ENCODE data around the gene MACC1. TPM values are rescaled to one million over a fixed set of nuclear protein-coding genes. Genes with fewer than 3 reads are reported as not detected.

MACC1 gene
- total RNA-seq, 1 experiment from 2014 or later = 9.4 TPM

DNA sequence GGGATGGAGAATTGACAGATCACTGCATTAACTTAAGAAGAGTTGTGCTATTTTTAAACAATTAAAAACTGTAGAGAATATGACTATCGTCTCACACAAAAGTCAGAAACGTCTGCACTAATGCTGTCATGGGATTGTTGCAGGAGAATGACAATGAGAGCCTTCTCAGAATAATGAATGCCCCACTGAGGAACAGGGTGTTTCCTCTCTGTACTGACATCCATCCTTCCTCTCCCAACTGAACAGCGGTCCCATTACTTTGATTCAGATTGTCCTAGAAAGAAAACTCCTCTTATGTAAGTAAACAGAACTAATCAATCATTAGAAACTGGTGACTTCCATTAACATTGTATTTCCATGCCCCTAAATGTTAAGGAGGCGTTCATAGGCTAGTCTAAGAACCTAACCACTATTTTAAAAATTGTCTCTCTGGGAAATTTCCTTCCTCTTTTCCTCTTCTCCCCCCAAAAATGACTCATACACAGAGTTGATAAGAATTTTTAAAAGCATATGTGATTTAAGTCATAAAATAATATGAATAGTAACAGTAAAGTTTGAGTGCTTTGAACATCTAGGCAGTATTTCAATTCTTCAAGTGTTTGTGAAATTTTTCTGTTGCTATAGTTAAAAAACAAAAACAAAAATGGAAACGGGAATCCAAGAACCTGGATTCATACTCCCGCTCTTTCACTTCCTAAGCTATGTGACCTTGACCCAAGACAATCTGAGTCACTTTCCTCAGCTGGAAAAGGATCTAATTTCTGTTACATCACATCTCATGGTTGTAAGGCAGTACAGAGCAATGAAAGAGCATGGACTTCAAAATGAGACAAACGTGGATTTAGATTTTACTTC is 12.7 kb upstream of the MACC1 start:
- peak; percentile 90 for DNase-seq (ENCODE audit: extremely low read depth, low read depth)

DNA sequence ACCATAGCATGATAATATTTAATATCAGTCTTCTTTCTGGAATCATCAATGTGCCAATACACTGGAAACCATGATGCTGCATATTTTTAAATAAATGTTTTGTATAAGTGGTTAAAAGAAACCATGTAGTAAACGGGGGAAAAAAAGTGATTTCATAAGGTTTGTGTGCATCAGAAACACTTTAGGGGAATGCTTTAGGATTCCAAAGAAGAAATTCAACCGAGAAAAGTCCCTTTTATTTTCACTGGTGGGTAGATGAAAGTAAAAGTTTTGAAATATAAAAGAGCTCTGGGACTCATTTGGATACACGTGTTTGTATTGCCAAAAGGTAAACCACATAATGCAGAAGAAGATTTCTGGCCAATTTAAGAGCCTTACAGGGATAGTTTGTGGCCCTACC is 11.9 kb upstream of the MACC1 start:
- no peak for DNase-seq (ENCODE audit: extremely low read depth, low read depth)

DNA sequence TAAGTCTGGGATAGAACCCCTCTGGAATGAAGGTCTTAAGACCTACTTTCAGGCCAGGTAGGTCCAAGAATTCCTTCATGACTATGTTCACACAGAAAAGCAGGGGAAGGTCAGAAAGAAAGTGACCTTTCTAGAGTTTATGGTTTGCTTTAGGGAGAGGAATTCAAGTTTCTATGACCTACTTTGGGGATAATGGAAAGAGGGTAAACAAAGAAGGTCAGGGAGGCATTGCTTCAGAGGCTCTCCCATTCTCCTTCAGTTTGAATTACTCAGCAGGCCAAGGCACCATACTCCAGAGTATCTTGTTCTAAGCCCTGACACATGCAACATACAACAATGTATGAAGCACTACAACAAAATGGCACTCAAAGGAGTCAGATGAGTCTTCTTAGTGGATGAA is 11.5 kb upstream of the MACC1 start:
- DNase-seq (ENCODE audit: extremely low read depth, low read depth) = no peak

DNA sequence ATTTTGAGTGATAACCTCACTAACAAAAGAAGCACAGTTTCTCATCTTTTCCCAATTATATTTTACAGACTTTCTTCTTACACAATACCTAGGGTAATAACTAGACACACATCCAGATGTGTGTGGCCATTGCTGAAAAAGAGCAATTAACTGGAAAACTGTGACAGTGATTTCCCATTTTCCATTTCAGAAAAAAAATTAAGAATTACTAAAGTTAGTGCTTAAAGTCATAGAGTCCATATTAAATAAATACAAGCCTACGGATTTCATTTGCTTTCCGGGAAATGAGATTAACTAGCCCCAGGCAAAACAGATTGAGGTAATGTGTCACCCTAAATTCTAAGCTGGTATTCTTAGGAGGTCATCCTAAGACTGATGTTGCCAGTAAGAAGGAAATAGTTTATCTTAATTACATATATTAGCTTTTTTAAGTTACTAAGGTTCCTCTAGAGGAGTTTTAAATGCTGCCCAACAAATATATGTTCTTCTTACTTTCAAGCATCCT is 10.2 kb upstream of the MACC1 start:
- no peak for DNase-seq (ENCODE audit: extremely low read depth, low read depth)

DNA sequence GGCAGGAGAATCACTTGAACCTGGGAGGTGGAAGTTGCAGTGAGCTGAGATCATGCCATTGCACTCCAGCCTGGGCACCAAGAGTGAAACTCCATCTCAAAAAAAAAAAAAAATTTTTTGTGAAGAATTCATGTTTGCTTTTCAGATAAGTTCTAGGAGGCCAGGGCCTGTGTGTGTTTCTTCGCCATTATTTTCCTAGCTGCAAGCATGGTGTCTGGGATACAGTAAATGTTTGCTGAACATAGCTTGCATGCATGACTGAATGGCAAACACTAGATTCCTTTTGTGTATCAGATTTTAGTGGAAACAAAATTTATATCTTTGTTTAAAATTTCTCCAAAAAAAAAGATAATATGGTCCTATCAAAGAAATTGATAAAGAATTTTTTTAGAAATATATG is 9.7 kb upstream of the MACC1 start:
- no peak for DNase-seq (ENCODE audit: extremely low read depth, low read depth)

DNA sequence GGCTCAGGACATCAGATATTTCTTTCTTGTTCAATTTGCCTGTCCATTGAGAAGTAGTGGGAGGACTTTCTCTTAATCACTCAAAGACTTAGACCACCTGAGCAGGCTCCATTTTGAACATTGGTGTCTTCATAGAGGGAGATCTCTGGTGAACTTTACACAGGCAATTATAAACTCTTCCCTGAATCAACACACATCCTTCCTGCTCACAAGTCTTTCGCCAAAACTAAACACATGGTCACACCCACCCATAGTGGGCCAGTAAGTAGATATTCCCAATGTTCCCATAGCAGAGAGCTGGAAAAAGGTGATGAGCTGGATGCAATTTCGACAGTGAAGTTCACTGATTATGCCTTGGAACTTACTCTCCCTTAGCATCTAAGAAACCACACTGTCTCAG is 8.2 kb upstream of the MACC1 start:
- no peak for DNase-seq (ENCODE audit: extremely low read depth, low read depth)

DNA sequence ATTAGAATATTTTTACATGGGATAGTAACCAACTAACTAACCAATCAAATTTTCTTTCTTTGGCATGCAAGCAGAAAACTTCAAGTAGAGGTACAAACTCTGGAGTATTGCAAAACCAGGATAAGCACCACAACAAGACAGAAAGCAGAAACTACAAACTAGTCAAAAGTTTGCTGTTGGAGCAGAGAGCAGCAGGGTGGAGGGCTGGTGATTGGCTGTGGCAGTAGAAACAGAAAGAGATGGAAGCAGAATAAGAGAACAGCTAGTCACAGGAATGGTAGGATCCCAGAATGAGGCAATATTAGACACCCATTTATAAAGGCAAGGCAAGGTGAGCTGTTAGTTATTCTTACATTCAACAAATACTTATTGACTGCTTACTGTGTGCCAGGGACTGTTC is 6.8 kb upstream of the MACC1 start:
- DNase-seq (ENCODE audit: extremely low read depth, low read depth) = no peak

DNA sequence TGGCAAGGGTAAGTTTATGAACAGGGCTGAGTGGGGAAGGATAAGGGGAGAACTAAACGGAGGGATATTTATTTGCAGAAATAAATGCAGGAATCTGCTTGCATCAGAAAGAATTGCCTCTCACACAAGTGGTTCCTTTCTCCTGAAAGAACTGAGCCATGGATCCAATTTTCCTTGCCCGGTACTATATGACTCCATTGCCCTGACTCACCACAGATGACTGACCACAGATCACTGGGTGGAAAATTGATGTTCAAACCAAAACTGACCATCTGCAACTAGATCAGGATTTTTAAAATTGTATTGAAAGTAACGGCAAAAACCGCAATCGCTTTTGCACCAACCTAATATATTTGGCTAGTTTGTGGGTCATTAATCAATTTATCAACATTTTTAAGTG is 6.2 kb upstream of the MACC1 start:
- DNase-seq (ENCODE audit: extremely low read depth, low read depth) = no peak

DNA sequence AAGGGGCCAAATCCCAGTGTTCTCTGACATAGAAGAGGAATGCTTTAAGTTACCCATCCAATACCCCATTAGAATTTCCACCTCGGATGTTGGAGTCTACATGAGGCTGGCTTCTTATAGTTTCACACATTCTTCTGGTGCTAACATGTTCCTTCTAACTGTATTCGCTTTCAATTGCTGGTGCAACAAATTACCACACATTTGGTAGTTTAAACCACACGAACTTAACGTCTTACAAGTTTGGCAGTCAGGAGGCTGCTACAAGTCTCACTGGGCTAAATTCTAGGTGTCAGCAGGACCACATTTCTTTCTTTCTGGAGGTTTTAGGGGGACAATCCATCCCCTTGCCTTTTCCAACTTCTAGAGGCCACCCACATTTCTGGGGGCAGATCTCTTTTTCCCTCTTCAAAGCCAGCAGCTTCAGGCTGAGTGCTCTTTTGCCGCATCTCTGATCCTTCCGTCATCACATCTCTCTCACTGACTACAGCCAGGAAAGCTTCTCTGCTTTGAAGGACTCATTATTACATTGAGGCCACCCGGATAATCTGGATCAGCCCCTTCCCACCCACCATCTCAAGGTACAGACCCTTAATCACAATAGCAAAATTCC is 5.1 kb upstream of the MACC1 start:
- DNase-seq (ENCODE audit: extremely low read depth, low read depth) = no peak

DNA sequence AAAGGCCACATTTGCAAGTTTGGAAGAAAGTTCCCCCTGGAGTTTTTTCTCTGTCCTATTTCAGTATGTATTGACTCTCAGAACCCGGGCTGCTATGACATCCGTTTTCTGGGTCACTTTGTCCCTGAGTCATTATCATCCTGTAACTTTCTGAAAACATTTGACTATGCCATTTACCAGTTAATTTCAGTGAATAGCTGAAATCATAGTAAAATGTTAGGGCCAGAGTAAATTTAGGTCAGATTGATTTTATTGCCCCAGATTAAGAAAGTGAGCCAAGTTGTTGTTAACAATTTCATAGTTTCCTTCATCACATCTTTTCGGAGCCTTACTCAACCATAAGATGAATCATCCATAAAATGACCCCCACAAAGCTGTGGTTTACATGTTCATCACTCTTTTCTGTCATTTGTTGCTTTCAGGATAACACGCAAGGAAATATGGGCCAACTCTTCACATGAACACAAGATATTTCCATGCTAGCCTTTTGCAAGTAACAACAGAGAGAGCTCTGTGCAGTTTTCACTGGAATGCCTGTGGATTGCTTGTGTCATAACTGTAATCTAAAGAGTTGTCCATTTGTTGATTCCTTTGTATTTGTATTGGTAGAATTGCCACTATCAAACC is 3.9 kb upstream of the MACC1 start:
- DNase-seq (ENCODE audit: extremely low read depth, low read depth) = peak; percentile 94

DNA sequence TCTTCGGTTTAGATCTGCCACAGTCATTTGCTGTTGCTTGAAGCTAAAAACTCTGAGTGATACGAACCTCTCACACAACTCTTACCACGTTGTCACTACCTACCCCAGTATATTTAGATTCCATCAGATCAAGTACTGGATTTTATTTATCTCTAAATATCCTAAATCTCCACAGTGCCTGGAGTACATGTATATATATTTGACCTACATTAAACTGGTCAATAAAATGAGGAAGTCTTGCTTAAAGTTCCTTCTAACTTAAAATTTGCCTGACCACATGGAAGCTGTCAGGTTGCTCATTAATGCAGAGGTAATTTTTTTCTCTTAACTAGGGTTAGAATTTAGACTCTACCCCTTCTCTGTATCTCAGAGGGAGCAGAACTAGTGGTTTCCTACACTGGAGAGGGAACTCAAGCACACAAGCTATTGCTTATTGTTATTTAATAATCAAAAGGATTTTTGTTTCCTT is 3.1 kb upstream of the MACC1 start:
- no peak for DNase-seq (ENCODE audit: extremely low read depth, low read depth)

DNA sequence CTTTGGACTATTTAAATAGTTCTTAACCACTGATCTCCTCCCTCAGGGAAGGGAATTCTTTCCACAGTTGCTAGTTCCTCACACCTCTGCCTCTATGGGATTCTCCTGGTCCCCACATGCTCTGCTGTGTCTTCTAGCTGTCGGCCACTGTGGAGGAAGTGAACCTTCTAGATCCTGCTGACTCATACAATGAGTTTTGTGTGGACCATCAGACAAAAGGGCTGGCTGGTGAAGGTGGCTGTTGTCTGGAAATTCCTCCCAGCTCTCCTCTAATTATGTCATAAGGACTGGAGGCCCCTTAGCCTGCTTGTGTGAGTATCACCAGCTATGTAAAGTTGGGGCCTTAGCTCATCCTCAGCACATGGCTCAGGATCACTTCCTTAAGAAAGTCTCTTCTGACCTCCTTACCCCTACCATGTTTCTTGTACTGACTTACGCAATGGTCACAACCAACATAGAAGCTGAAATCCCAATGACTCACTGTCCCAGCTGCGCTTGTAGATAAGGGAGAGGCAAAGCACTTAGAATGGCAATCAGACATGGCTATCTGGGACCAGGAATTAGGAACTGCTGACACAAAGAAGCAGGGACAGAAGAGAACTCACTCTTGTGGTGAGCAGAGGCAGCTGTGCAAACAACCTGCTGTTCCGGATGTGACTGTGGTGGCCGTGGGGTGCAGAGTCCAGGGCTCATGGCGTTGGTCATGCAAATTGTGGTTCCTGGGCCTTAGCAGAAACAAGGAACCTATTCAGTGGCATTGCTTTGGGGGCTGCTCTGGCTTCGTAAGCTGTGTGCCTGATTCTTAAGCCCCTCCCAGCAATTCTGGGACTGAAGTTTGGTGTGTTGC is 2.5 kb upstream of the MACC1 start:
- DNase-seq (ENCODE audit: extremely low read depth, low read depth) = peak; percentile 95

DNA sequence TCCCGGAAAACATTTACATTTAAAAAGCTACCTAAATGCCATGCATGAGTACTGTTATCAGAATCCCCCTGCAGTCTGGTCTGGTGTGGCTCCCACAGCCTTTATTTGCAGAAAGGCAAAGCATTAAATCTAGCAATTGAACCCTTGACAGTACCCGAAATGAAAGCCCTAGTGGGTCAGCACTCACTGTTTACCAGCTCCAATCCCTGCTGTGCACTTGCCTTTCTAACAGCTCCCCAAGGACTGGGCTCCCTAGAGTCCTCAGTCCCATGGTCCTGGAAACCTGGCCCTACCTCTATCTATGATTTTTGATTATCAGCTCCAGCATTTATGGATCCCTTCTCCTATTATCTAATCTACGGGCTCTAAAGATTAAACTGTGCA is 1.9 kb upstream of the MACC1 start:
- no peak for DNase-seq (ENCODE audit: extremely low read depth, low read depth)

DNA sequence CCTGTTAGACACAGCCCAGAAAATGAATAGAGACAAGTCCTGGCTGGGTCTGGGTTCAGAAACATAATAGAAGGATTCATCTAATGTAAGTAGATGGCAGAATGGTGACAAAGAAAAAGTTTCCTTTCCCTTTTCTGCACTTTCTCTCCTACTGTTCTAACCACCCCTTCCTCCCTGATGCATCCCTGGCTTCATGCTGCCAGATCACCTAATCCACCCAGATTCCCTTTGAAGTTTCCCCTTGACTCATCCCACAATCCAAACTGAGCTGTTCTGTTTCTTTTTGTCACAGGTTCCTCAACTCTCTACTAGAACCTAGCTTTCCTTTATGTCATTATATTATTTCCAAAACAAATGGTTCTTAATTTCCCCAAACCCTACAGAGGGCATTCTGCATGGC is 1.1 kb upstream of the MACC1 start:
- no peak for DNase-seq (ENCODE audit: extremely low read depth, low read depth)

DNA sequence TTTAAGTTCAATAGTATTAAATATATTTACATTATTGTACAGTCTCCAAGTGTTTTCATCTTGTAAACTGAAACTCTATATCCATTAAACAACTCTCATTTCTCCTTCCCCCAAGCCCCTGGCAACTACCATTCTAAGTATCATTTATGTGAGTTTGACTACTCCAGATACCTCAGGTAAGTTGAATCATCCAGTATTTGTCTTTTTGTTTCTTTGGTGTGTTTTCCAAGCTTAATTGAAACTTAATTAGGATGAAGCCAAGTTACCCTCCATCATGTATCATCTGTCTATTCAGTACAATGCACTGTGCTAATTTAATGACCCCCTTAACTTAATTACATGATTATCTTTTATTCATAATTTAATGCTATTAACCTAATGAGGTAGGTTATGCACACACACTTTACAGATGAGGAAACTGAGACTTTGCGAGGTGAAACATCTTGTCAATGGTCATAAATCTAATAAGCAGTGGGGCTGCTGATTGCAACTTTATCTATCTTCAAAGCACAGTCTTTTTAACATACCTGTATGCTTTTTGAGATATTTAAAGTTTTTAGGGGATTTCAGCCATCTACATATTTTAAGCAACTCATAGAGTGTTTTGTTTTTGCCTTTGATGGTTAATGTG is 663 bp downstream of the MACC1 start:
- DNase-seq (ENCODE audit: extremely low read depth, low read depth) = no peak

DNA sequence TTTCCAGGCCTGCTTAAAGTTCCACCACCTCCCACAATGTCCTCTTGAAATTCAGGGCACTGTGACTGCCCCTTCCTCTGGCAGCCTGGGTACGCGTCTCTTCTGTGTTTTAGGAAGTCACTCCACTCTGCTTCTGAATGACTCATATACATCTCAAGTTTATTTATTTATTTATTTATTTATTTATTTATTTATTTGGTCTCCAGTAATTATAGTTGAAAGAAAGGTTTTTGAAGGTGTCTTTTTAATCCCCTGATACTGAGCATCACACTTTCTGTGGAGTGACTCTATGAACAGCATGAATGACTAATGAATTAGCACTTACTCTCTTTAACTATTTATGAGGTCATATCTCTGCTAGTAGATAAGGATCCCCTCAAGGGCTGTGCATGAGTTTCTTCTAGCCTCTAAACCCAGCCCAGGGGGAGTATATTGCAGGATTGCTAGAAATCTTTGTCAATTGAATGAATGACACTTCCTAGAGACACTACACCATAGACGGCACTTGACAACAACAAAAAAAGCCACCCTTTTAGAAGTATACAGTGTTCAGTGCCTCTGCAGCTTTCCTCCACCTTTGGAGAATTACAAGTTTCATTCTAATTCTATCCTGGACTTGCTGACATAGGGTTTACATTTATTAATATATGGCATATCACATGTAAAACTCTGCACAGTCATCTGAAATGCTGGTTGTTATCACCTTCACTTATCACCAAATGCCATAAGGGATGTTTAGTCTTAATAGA is 2.1 kb downstream of the MACC1 start:
- no peak for DNase-seq (ENCODE audit: extremely low read depth, low read depth)

DNA sequence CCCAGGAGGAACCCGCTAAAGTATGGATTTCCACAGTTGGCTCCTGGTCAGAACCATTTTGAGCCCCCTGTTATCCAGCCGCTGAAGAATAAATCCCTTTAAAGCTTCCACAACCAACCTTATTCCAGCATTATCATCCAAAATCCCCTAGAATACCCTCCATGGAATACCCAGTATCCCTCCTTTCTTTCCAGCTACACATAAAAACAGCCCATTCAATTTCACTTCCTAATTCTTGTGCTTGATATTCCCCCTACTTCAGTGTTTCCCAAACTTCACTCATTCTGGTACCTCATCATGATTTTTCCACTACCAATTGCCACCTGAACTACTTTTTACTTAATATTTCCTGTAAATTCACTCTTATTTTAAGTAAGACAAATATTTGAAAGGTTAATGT is 3.1 kb downstream of the MACC1 start:
- DNase-seq (ENCODE audit: extremely low read depth, low read depth) = no peak

DNA sequence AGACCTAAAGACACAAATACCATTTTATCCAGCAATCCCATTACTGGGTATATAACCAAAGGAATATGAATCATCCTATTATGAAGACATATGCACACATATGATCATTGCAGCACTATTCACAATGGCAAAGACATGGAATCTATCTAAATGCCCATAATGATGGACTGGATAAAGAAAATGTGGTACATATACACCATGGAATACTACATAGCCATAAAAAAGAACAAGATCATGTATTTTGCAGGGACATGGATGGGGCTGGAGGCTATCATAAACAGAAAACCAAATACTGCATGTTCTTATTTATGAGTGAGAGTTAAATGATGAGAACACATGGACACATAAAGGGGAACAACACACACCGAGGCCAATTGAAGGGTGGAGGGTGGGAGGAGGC is 3.8 kb downstream of the MACC1 start:
- DNase-seq (ENCODE audit: extremely low read depth, low read depth) = no peak

DNA sequence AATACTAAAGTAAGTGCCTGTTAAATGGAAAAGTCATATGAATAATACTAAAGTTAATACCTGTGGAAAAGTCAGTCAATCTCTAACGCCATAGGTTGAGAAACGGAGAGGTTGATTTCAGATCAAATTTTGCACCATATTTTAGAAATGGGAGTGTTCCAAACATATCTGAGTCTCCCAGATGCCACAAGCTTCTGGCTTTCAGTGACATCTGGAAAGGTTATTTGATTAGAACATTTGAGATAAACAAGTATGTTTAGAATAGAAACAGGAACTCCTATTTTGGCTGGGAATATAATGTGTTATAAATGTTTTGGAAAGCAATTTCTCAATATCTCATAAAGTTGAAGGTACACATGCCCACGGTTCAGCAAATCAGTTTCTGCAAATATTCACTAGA is 5.8 kb downstream of the MACC1 start:
- no peak for DNase-seq (ENCODE audit: extremely low read depth, low read depth)

All from NCI-H460 (cell line).